ENCODE results near the gene ABCB11.

DNA sequence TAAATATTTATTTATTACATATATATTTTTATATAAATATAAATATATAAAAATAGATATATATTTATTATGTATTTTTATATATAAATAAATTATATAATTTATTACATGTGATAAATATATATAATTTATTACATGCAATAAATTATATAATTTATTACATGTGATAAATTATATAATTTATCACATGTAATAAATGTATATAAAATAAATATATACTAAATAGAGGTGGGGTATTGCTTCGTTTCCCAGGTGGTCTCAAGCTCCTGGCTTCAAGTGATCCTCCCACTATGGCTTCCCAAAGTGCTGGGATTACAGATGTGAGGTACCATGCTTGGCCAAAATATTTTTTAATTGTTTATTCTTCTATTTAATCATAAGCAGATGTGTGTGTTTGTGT is 133.7 kb downstream of the ABCB11 start:
- no peak for TF ChIP-seq CTCF (IDR thresholded peaks at IDR 0.05)
- TF ChIP-seq POLR2A (IDR thresholded peaks at IDR 0.05), result no peak

All from sigmoid colon (tissue), 3 donors.